ENCODE data around the gene GABRA5.

Gene GABRA5

GRCh38 chr15:26943866-26944265 lies 77.0 kb downstream of the GABRA5 start:
- no peak for ATAC-seq (replicated peaks; ENCODE audit: extremely low read depth, poor library complexity, severe bottlenecking)

GRCh38 chr15:26945046-26945445 lies 78.2 kb downstream of the GABRA5 start:
- Mint-ChIP-seq H3K27me3 (no peaks in the 10 kb centered on the region), H3K4me3 (no peak overlapping the region), H3K27ac (ENCODE audit: low read depth) (no peak overlapping the region), H3K9me3 (no peaks in the 10 kb centered on the region), H3K4me1 (no peaks in the 10 kb centered on the region), H3K36me3 (ENCODE audit: insufficient read depth) (no peaks in the 10 kb centered on the region)
- no peak for DNase-seq (ENCODE audit: low spot score in 2 of 2)
- no peak for ATAC-seq (replicated peaks; ENCODE audit: extremely low read depth, poor library complexity, severe bottlenecking)

More at GRCh38 chr15:26943866-26944265, 77.0 kb downstream of the GABRA5 start:
- Mint-ChIP-seq H3K36me3 (ENCODE audit: insufficient read depth) (no peaks in the 10 kb centered on the region), H3K27me3 (no peaks in the 10 kb centered on the region), H3K27ac (ENCODE audit: low read depth) (no peak overlapping the region), H3K4me3 (no peak overlapping the region), H3K4me1 (no peaks in the 10 kb centered on the region), H3K9me3 (no peaks in the 10 kb centered on the region)
- DNase-seq (ENCODE audit: low spot score in 2 of 2), result no peak

- Mint-ChIP-seq H3K27me3 (no peaks in the 10 kb centered on the region), H3K4me1 (no peaks in the 10 kb centered on the region), H3K27ac (ENCODE audit: low read depth) (no peak overlapping the region), H3K4me3 (no peak overlapping the region), H3K36me3 (ENCODE audit: insufficient read depth) (peaks cover 2% of the 10 kb centered on the region), H3K9me3 (peaks cover 14% of the 10 kb centered on the region)
- DNase-seq (ENCODE audit: low spot score in 2 of 2) (no peak), ATAC-seq (replicated peaks; ENCODE audit: extremely low read depth, poor library complexity, severe bottlenecking) (no peak)
Observed at GRCh38 chr15:26950001-26950400, 83.1 kb downstream of the GABRA5 start.

- Mint-ChIP-seq H3K4me3 (no peak overlapping the region), H3K4me1 (no peaks in the 10 kb centered on the region), H3K9me3 (peaks cover 14% of the 10 kb centered on the region), H3K27me3 (no peaks in the 10 kb centered on the region), H3K36me3 (ENCODE audit: insufficient read depth) (peaks cover 2% of the 10 kb centered on the region), H3K27ac (ENCODE audit: low read depth) (no peak overlapping the region)
- ATAC-seq (replicated peaks; ENCODE audit: extremely low read depth, poor library complexity, severe bottlenecking) (no peak), DNase-seq (ENCODE audit: low spot score in 2 of 2) (no peak)
Observed at GRCh38 chr15:26954403-26954802, 87.5 kb downstream of the GABRA5 start.

- Mint-ChIP-seq H3K9me3 (no peaks in the 10 kb centered on the region), H3K4me3 (no peak overlapping the region), H3K36me3 (ENCODE audit: insufficient read depth) (no peaks in the 10 kb centered on the region), H3K27ac (ENCODE audit: low read depth) (no peak overlapping the region), H3K4me1 (no peaks in the 10 kb centered on the region), H3K27me3 (no peaks in the 10 kb centered on the region)
- DNase-seq (ENCODE audit: low spot score in 2 of 2) (no peak), ATAC-seq (replicated peaks; ENCODE audit: extremely low read depth, poor library complexity, severe bottlenecking) (no peak)
Observed at GRCh38 chr15:26967719-26968269, 100.9 kb downstream of the GABRA5 start.

- no peaks in the 10 kb centered on the region for H3K4me1 Mint-ChIP-seq
- H3K4me3 Mint-ChIP-seq, result no peak overlapping the region
- ATAC-seq (replicated peaks; ENCODE audit: extremely low read depth, poor library complexity, severe bottlenecking) (no peak), DNase-seq (ENCODE audit: low spot score in 2 of 2) (no peak)
- no peaks in the 10 kb centered on the region for H3K36me3 Mint-ChIP-seq (ENCODE audit: insufficient read depth)
- no peaks in the 10 kb centered on the region for H3K9me3 Mint-ChIP-seq
- H3K27ac Mint-ChIP-seq (ENCODE audit: low read depth), result no peak overlapping the region
- no peaks in the 10 kb centered on the region for H3K27me3 Mint-ChIP-seq
Observed at GRCh38 chr15:26968806-26969205, 101.9 kb downstream of the GABRA5 start.

GRCh38 chr15:26970712-26971210 lies 103.9 kb downstream of the GABRA5 start, which contains the start of gene GABRG3:
TSS of gene GABRG3 (plus strand) at chr15:26971181.
- no peak within 1 kb of the TSS for H3K27ac Mint-ChIP-seq (ENCODE audit: low read depth)
- H3K27me3 Mint-ChIP-seq, result no peaks in the 10 kb centered on the region
- no peak for ATAC-seq (replicated peaks; ENCODE audit: extremely low read depth, poor library complexity, severe bottlenecking)
- no peaks in the 10 kb centered on the region for H3K4me1 Mint-ChIP-seq
- no peak for DNase-seq (ENCODE audit: low spot score in 2 of 2)
- H3K36me3 Mint-ChIP-seq (ENCODE audit: insufficient read depth), result no peaks in the 10 kb centered on the region
- H3K4me3 Mint-ChIP-seq, result no peak within 1 kb of the TSS
- no peaks in the 10 kb centered on the region for H3K9me3 Mint-ChIP-seq

GRCh38 chr15:26971271-26972018 lies 104.6 kb downstream of the GABRA5 start:
- H3K27me3 Mint-ChIP-seq, result no peaks in the 10 kb centered on the region
- no peaks in the 10 kb centered on the region for H3K9me3 Mint-ChIP-seq
- H3K4me3 Mint-ChIP-seq, result no peak overlapping the region
- H3K36me3 Mint-ChIP-seq (ENCODE audit: insufficient read depth), result no peaks in the 10 kb centered on the region
- no peaks in the 10 kb centered on the region for H3K4me1 Mint-ChIP-seq
- ATAC-seq (replicated peaks; ENCODE audit: extremely low read depth, poor library complexity, severe bottlenecking), result no peak
- H3K27ac Mint-ChIP-seq (ENCODE audit: low read depth), result no peak overlapping the region
- DNase-seq (ENCODE audit: low spot score in 2 of 2), result no peak

GRCh38 chr15:26972636-26973035 lies 105.8 kb downstream of the GABRA5 start:
- Mint-ChIP-seq H3K27ac (ENCODE audit: low read depth) (no peak overlapping the region), H3K9me3 (peaks cover 6% of the 10 kb centered on the region), H3K36me3 (ENCODE audit: insufficient read depth) (no peaks in the 10 kb centered on the region), H3K4me3 (no peak overlapping the region), H3K4me1 (no peaks in the 10 kb centered on the region), H3K27me3 (no peaks in the 10 kb centered on the region)
- ATAC-seq (replicated peaks; ENCODE audit: extremely low read depth, poor library complexity, severe bottlenecking) (no peak), DNase-seq (ENCODE audit: low spot score in 2 of 2) (no peak)

GRCh38 chr15:26974120-26974780 lies 107.4 kb downstream of the GABRA5 start:
- Mint-ChIP-seq H3K27ac (ENCODE audit: low read depth) (no peak overlapping the region), H3K9me3 (peaks cover 12% of the 10 kb centered on the region), H3K27me3 (no peaks in the 10 kb centered on the region), H3K4me1 (no peaks in the 10 kb centered on the region), H3K36me3 (ENCODE audit: insufficient read depth) (no peaks in the 10 kb centered on the region), H3K4me3 (no peak overlapping the region)
- no peak for DNase-seq (ENCODE audit: low spot score in 2 of 2)
- no peak for ATAC-seq (replicated peaks; ENCODE audit: extremely low read depth, poor library complexity, severe bottlenecking)

GRCh38 chr15:26981492-26981891 lies 114.6 kb downstream of the GABRA5 start:
- Mint-ChIP-seq H3K36me3 (ENCODE audit: insufficient read depth) (no peaks in the 10 kb centered on the region), H3K27me3 (no peaks in the 10 kb centered on the region), H3K27ac (ENCODE audit: low read depth) (no peak overlapping the region), H3K9me3 (peaks cover 17% of the 10 kb centered on the region), H3K4me3 (no peak overlapping the region), H3K4me1 (no peaks in the 10 kb centered on the region)
- no peak for ATAC-seq (replicated peaks; ENCODE audit: extremely low read depth, poor library complexity, severe bottlenecking)
- DNase-seq (ENCODE audit: low spot score in 2 of 2), result no peak

GRCh38 chr15:26983822-26984221 lies 117.0 kb downstream of the GABRA5 start:
- Mint-ChIP-seq H3K9me3 (peaks cover 12% of the 10 kb centered on the region), H3K4me1 (no peaks in the 10 kb centered on the region), H3K27me3 (no peaks in the 10 kb centered on the region), H3K4me3 (no peak overlapping the region), H3K36me3 (ENCODE audit: insufficient read depth) (no peaks in the 10 kb centered on the region), H3K27ac (ENCODE audit: low read depth) (no peak overlapping the region)
- no peak for DNase-seq (ENCODE audit: low spot score in 2 of 2)
- no peak for ATAC-seq (replicated peaks; ENCODE audit: extremely low read depth, poor library complexity, severe bottlenecking)

GRCh38 chr15:26985050-26985449 lies 118.2 kb downstream of the GABRA5 start:
- ATAC-seq (replicated peaks; ENCODE audit: extremely low read depth, poor library complexity, severe bottlenecking) (no peak), DNase-seq (ENCODE audit: low spot score in 2 of 2) (no peak)
- H3K9me3 Mint-ChIP-seq, result peaks cover 12% of the 10 kb centered on the region
- H3K36me3 Mint-ChIP-seq (ENCODE audit: insufficient read depth), result no peaks in the 10 kb centered on the region
- no peak overlapping the region for H3K4me3 Mint-ChIP-seq
- no peaks in the 10 kb centered on the region for H3K4me1 Mint-ChIP-seq
- H3K27me3 Mint-ChIP-seq, result no peaks in the 10 kb centered on the region
- no peak overlapping the region for H3K27ac Mint-ChIP-seq (ENCODE audit: low read depth)
